ENCODE measurements around the gene SORCS1. TPM values are rescaled to one million over a fixed set of nuclear protein-coding genes. Genes with fewer than 3 reads are reported as not detected.

SORCS1 gene
- total RNA-seq, 2 donors from 2014 or later = not detected

DNA sequence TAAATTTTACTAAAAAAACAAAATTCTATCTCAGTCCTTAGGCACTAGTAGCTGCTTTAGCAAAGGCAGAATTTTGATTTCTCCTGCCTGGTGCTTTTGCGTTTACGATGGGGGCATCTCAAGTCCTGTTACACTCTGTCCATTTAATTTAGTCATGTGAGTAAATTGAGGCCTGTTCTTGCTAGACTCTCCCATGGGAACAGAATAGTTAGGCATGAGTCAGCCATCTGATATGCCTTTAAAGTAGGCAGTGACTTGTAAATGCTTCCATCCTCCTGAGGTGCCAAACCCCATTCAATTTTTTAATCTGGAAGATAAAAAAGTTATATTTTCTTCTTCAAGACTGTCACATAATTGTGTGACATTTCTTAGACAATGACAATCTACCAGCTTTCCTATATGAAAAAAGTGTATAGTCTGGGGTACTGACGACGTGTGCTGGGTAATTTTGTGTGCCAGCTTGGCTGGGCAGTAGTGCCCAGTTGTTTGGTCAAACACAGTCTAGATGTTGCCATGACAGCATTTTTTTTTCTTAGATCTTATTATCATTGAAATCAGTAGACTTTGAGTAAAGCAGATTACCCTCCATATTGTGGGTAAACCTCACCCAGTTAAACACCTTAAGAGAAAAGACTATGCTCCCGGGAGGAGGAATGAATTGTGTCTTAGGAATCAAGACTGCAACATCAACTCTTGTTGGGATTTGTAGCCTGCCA is 603.4 kb downstream of the SORCS1 start:
- H3K4me1 Mint-ChIP-seq (ENCODE audit: low read depth in 2 of 2) = no peaks in the 10 kb centered on the region
- peaks cover 13% of the 10 kb centered on the region for H3K9me3 Mint-ChIP-seq
- H3K27me3 Mint-ChIP-seq = no peaks in the 10 kb centered on the region
- no peaks in the 10 kb centered on the region for H3K36me3 Mint-ChIP-seq
- H3K4me3 Mint-ChIP-seq = no peak overlapping the region
- no peak for DNase-seq (ENCODE audit: low spot score)
- no peak overlapping the region for H3K27ac Mint-ChIP-seq
- ATAC-seq = no peak

DNA sequence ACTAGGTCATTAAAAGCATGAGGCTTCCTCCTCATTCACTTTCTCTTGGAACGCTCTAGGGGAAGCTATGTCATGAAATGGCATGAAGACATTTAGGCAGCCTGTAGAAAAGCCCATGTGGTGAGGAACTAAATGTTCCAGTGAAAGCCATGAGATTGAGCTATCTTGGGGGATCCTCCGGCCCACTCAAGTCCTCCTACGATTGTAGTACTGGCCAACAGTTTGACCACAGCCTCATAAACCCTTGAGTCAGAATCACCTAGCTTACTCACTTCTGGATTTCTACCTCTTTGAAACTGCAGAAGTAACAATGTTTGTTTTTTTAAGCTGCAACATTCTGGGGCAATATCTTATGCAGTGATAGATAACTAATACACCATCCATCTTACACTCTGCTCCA is 605.1 kb downstream of the SORCS1 start:
- H3K4me1 Mint-ChIP-seq (ENCODE audit: low read depth in 2 of 2) = no peaks in the 10 kb centered on the region
- DNase-seq (ENCODE audit: low spot score) = no peak
- H3K27me3 Mint-ChIP-seq = no peaks in the 10 kb centered on the region
- no peaks in the 10 kb centered on the region for H3K36me3 Mint-ChIP-seq
- no peak overlapping the region for H3K27ac Mint-ChIP-seq
- no peak for ATAC-seq
- H3K4me3 Mint-ChIP-seq = no peak overlapping the region
- peaks cover 15% of the 10 kb centered on the region for H3K9me3 Mint-ChIP-seq

GRCh38 chr10:106557951-106558733 is 606.4 kb downstream of the SORCS1 start:
- no peak overlapping the region for H3K27ac Mint-ChIP-seq
- ATAC-seq (no peak), DNase-seq (ENCODE audit: low spot score) (no peak)
- no peaks in the 10 kb centered on the region for H3K36me3 Mint-ChIP-seq
- H3K4me3 Mint-ChIP-seq = no peak overlapping the region
- H3K4me1 Mint-ChIP-seq (ENCODE audit: low read depth in 2 of 2) = no peaks in the 10 kb centered on the region
- no peaks in the 10 kb centered on the region for H3K27me3 Mint-ChIP-seq
- peaks cover 12% of the 10 kb centered on the region for H3K9me3 Mint-ChIP-seq

DNA sequence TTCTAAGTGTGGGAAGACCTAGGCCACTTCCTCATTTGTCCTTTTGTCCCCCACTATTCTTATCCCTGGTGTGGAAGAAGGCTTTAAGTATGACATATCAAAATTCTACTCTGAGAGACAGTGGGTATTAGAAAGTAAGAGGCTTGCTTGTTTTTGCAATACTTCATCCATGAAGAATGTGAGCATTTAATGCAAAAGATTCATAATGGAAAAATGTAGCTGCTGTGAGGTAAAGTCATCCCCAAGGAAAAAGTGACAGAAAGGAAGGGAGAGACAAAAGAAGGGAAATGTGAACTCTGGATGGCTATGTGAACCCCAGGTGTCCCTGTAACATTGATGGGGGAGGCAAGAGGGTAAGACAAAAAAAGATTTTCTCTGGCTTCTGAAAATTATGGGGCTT is 607.5 kb downstream of the SORCS1 start:
- Mint-ChIP-seq H3K4me3 (no peak overlapping the region), H3K4me1 (ENCODE audit: low read depth in 2 of 2) (no peaks in the 10 kb centered on the region), H3K36me3 (no peaks in the 10 kb centered on the region), H3K9me3 (peaks cover 12% of the 10 kb centered on the region), H3K27me3 (no peaks in the 10 kb centered on the region), H3K27ac (no peak overlapping the region)
- no peak for ATAC-seq
- no peak for DNase-seq (ENCODE audit: low spot score)

DNA sequence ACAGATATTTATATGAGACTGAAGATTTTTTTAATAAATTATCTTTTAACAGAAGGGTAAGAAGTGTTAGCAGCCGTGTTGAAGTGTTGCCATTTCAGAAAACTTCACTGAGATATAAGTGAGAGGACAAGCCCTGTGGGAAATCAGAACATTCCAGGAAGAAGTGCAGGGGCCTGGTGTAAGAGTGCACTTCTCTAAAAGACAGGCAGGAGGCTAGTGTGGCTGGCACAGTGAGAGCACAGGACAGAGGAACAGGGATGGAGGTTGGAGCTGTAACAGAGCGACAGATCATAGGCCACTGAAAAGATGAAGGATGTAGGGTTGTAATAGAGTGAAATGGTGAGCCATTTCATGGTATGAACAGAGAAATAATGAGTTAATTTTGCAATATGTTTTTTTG is 608.9 kb downstream of the SORCS1 start:
- Mint-ChIP-seq H3K9me3 (peaks cover 12% of the 10 kb centered on the region), H3K27ac (no peak overlapping the region), H3K27me3 (no peaks in the 10 kb centered on the region), H3K4me3 (no peak overlapping the region), H3K36me3 (no peaks in the 10 kb centered on the region), H3K4me1 (ENCODE audit: low read depth in 2 of 2) (no peaks in the 10 kb centered on the region)
- no peak for DNase-seq (ENCODE audit: low spot score)
- no peak for ATAC-seq

- H3K27me3 Mint-ChIP-seq = no peaks in the 10 kb centered on the region
- H3K9me3 Mint-ChIP-seq = peaks cover 13% of the 10 kb centered on the region
- H3K27ac Mint-ChIP-seq = no peak overlapping the region
- no peaks in the 10 kb centered on the region for H3K4me1 Mint-ChIP-seq (ENCODE audit: low read depth in 2 of 2)
- no peak overlapping the region for H3K4me3 Mint-ChIP-seq
- no peaks in the 10 kb centered on the region for H3K36me3 Mint-ChIP-seq
- DNase-seq (ENCODE audit: low spot score) (no peak), ATAC-seq (no peak)
Measured at GRCh38 chr10:106551501-106552062, 612.9 kb downstream of the SORCS1 start.

- Mint-ChIP-seq H3K27ac (no peak overlapping the region), H3K4me3 (no peak overlapping the region), H3K4me1 (ENCODE audit: low read depth in 2 of 2) (no peaks in the 10 kb centered on the region), H3K36me3 (no peaks in the 10 kb centered on the region), H3K9me3 (peaks cover 11% of the 10 kb centered on the region), H3K27me3 (no peaks in the 10 kb centered on the region)
- no peak for DNase-seq (ENCODE audit: low spot score)
- ATAC-seq = no peak
Measured at GRCh38 chr10:106548832-106549231, 615.7 kb downstream of the SORCS1 start.

DNA sequence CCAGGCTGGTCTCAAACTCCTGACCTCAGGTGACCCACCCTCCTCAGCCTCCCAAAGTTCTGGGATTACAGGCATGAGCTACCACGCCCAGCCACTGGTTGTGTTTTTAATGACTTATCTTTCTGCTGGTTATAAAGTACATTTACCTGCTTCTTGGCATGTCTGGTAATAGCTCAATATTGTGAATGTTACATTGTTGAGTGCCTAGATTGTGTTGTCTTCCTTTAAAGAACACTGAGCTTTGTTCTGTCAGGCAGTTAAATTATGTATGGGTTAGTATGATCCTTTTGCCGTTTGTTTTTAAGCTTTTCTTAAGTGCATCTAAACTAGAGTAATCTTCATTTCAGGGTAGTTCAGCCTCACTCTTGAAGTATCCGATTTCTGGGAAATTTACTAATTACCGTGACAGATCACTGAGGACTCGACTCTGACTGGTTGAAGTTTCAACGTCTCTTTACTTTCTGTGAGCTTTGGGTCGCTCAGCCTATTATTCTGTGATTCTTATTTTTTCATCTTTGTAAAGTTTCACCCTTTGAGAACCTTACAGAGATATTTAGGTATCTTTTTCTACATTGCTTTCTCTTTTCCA is 617.4 kb downstream of the SORCS1 start:
- H3K27ac Mint-ChIP-seq = no peak overlapping the region
- H3K4me3 Mint-ChIP-seq = no peak overlapping the region
- no peaks in the 10 kb centered on the region for H3K36me3 Mint-ChIP-seq
- no peak for ATAC-seq
- H3K27me3 Mint-ChIP-seq = no peaks in the 10 kb centered on the region
- H3K4me1 Mint-ChIP-seq (ENCODE audit: low read depth in 2 of 2) = no peaks in the 10 kb centered on the region
- no peak for DNase-seq (ENCODE audit: low spot score)
- H3K9me3 Mint-ChIP-seq = peaks cover 11% of the 10 kb centered on the region

- no peaks in the 10 kb centered on the region for H3K27me3 Mint-ChIP-seq
- no peak overlapping the region for H3K4me3 Mint-ChIP-seq
- no peak overlapping the region for H3K27ac Mint-ChIP-seq
- ATAC-seq (no peak), DNase-seq (ENCODE audit: low spot score) (no peak)
- no peaks in the 10 kb centered on the region for H3K4me1 Mint-ChIP-seq (ENCODE audit: low read depth in 2 of 2)
- H3K9me3 Mint-ChIP-seq = peaks cover 2% of the 10 kb centered on the region
- no peaks in the 10 kb centered on the region for H3K36me3 Mint-ChIP-seq
Measured at GRCh38 chr10:106542461-106542860, 622.0 kb downstream of the SORCS1 start.

- H3K27ac Mint-ChIP-seq = no peak overlapping the region
- no peak for ATAC-seq
Measured at GRCh38 chr10:106540645-106541044, 623.9 kb downstream of the SORCS1 start.

DNA sequence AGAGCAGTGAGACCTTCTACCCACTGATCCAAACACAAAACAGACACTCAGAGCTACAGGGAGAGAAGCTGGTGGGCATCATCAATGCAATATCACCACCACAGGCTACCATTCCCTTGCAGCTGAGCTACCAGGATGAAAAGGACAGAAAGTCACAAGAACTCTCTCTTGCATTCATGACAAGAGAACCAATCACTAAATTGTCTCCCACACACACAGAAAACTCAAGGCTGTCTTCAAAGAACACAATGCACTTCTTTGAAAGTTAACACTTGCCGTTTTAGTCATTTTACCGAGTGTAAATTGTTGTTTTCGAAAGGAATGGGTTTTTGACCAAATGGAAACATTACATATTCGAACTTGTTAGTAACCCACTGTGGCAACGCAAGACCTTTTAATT is 626.6 kb downstream of the SORCS1 start:
- Mint-ChIP-seq H3K27me3 (no peaks in the 10 kb centered on the region), H3K9me3 (peaks cover 5% of the 10 kb centered on the region), H3K4me1 (ENCODE audit: low read depth in 2 of 2) (no peaks in the 10 kb centered on the region), H3K4me3 (no peak overlapping the region), H3K36me3 (no peaks in the 10 kb centered on the region), H3K27ac (no peak overlapping the region)
- ATAC-seq = no peak
- DNase-seq (ENCODE audit: low spot score) = no peak

More at GRCh38 chr10:106540645-106541044, 623.9 kb downstream of the SORCS1 start:
- Mint-ChIP-seq H3K27me3 (no peaks in the 10 kb centered on the region), H3K36me3 (no peaks in the 10 kb centered on the region), H3K4me1 (ENCODE audit: low read depth in 2 of 2) (no peaks in the 10 kb centered on the region), H3K4me3 (no peak overlapping the region), H3K9me3 (no peaks in the 10 kb centered on the region)
- DNase-seq (ENCODE audit: low spot score) = no peak

GRCh38 chr10:106535304-106535953 is 629.1 kb downstream of the SORCS1 start:
- H3K4me3 Mint-ChIP-seq = no peak overlapping the region
- DNase-seq (ENCODE audit: low spot score) (no peak), ATAC-seq (no peak)
- H3K27me3 Mint-ChIP-seq = no peaks in the 10 kb centered on the region
- H3K36me3 Mint-ChIP-seq = no peaks in the 10 kb centered on the region
- no peaks in the 10 kb centered on the region for H3K4me1 Mint-ChIP-seq (ENCODE audit: low read depth in 2 of 2)
- peaks cover 5% of the 10 kb centered on the region for H3K9me3 Mint-ChIP-seq
- no peak overlapping the region for H3K27ac Mint-ChIP-seq

GRCh38 chr10:106534441-106534840 is 630.1 kb downstream of the SORCS1 start:
- DNase-seq (ENCODE audit: low spot score) = no peak
- no peak for ATAC-seq
- Mint-ChIP-seq H3K27ac (no peak overlapping the region), H3K4me3 (no peak overlapping the region), H3K36me3 (no peaks in the 10 kb centered on the region), H3K9me3 (peaks cover 5% of the 10 kb centered on the region), H3K27me3 (no peaks in the 10 kb centered on the region), H3K4me1 (ENCODE audit: low read depth in 2 of 2) (no peaks in the 10 kb centered on the region)

Data from natural killer cell treated with Interleukin-12 subunit alpha and Interleukin-12 subunit beta and Interleukin-15 and Interleukin-18, amount 100 ng/mL, for 72 hours (primary cell).